ENCODE measurements around the gene ECHS1.

DNA sequence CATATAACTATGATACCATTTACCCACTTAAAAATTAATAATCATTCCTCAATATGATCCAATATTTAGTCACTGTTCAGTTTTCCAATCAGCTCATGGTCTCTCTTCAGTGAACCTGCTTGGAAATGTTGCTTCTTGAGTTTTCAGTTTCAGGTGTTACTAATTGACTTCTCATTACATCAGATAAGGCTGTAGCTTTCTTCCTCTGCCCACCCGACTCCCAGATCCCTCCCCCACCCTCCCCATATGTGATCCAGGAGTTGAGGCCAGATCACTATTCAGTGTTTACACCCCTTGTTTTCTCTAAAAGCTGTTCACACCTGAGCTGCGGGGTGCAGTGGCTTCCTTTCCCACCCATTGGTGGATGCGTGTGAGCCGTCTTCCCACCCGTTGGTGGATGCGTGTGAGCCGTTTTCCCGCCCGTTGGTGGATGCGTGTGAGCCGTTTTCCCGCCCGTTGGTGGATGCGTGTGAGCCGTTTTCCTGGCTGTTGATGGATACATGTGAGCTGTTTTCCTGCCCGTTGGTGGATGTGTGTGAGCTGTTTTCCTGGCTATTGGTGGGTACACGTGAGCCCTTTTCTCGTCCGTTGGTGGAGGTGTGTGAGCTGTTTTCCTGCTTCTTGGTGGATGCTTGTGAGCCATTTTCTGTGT is 17.6 kb upstream of the ECHS1 start:
- TF ChIP-seq POLR2A (IDR thresholded peaks at IDR 0.05; ENCODE audit: low read depth, low read length) (no peak), JUNB (IDR thresholded peaks at IDR 0.05) (no peak), IKZF2 (IDR thresholded peaks at IDR 0.05) (peak in 1 of 2 experiments; percentile 10; a peak in 1 of 4 replicates), BRCA1 (IDR thresholded peaks at IDR 0.05; ENCODE audit: low read depth, low read length) (no peak), MXI1 (IDR thresholded peaks at IDR 0.05; ENCODE audit: low read depth, low read length) (no peak), GABPA (IDR thresholded peaks at IDR 0.05; ENCODE audit: low read depth) (no peak)
- TF ChIP-seq, protein P1, sequence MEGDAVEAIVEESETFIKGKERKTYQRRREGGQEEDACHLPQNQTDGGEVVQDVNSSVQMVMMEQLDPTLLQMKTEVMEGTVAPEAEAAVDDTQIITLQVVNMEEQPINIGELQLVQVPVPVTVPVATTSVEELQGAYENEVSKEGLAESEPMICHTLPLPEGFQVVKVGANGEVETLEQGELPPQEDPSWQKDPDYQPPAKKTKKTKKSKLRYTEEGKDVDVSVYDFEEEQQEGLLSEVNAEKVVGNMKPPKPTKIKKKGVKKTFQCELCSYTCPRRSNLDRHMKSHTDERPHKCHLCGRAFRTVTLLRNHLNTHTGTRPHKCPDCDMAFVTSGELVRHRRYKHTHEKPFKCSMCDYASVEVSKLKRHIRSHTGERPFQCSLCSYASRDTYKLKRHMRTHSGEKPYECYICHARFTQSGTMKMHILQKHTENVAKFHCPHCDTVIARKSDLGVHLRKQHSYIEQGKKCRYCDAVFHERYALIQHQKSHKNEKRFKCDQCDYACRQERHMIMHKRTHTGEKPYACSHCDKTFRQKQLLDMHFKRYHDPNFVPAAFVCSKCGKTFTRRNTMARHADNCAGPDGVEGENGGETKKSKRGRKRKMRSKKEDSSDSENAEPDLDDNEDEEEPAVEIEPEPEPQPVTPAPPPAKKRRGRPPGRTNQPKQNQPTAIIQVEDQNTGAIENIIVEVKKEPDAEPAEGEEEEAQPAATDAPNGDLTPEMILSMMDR (IDR thresholded peaks at IDR 0.05 in 2 of 3, conservative IDR thresholded peaks at IDR 0.05 in 1 of 3; ENCODE audit: control insufficient read depth in 2 of 3, extremely low read depth in 1 of 3, insufficient read depth in 1 of 3, low read depth in 3 of 3, low read length in 3 of 3) = no peak

Data from GM12878 (cell line).